A673 (cell line): Measurements from ENCODE around the gene CELSR1.

Source experiments
- CTCF ChIP-seq: fragments of 300-800, 200-600 bp; sonication (generic); conservative IDR thresholded peaks from 2 replicates; pipeline ENCODE4 v1.5.1; 2017; ENCODE audit warnings: low read depth, mild to moderate bottlenecking, antibody characterized with exemption, low read length, moderate library complexity, mixed read lengths
- EZH2 ChIP-seq: fragments of 200-600 bp; sonication (generic); IDR thresholded peaks from 2 replicates; pipeline ENCODE4 v1.6.1; 2017; ENCODE audit warnings: borderline replicate concordance, low read depth, mild to moderate bottlenecking, mixed read lengths, antibody characterized with exemption, low read length; ENCODE audit not compliant: poor library complexity, severe bottlenecking

GRCh38 chr22:46359362-46359761 lies 178.1 kb downstream of the CELSR1 start:
- TF ChIP-seq EZH2 = no peak
- TF ChIP-seq CTCF = no peak
